HG03342 (cell line): ENCODE data around the gene DOCK11.
"Not testable (repeated sequence)": the region's sequence is repeated elsewhere in the genome, so short reads cannot be mapped to it uniquely, and the experiment has no call there.

Experiments used
- ATAC-seq: cut with Tn5 transposase; IDR thresholded peaks from one replicate; pipeline ENCODE4 v1.9.1; 2021; ENCODE audit warnings: mild to moderate bottlenecking, moderate library complexity; ENCODE audit not compliant: unreplicated experiment

The DOCK11 gene

GRCh38 chrX:118566359-118566758 is 70.7 kb downstream of the DOCK11 start:
- ATAC-seq, result no peak

- ATAC-seq, result no peak
Measured at GRCh38 chrX:118569676-118570075, 74.1 kb downstream of the DOCK11 start.

DNA sequence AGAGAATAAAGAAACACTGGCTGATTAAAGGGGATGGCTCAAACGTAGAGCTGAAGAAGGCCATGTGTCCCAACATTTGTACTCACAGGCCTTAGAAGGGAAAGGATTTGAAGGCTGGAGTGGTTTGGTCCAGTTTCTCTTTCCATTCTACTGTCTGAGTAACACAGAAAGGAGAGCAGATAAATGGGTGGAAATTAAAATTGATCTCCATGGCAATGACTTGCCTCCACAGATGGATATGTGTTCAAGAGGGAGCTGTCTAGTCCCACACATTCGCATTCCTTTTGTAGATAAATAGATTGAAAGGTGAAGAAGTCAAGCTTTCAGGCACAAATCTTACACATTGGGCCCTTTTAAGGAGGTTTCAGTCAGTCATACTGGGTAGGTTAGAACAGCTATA is 74.6 kb downstream of the DOCK11 start:
- ATAC-seq, result no peak

DNA sequence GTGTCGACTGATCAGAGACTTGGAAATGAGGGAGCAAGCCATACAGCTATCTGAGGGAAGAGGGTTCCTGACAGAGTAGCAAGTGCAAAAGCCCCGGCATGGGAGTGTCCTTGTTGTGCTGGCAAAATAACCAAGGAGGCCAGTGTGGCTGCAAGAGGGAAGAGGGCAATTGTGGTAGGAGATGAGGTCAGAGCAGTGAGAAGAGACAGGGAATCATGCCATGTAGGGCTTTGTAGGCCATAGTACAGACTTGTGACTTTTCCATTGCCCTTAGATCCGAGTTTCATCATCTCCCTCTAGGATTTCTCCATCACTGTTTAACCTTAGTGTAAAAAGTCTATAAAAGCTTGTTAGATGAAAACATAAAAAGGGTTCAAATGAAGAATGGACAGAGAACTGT is 76.2 kb downstream of the DOCK11 start:
- ATAC-seq, result no peak

- ATAC-seq, result no peak
Measured at GRCh38 chrX:118574666-118575065, 79.1 kb downstream of the DOCK11 start.

GRCh38 chrX:118577041-118577440 is 81.4 kb downstream of the DOCK11 start:
- no peak for ATAC-seq

DNA sequence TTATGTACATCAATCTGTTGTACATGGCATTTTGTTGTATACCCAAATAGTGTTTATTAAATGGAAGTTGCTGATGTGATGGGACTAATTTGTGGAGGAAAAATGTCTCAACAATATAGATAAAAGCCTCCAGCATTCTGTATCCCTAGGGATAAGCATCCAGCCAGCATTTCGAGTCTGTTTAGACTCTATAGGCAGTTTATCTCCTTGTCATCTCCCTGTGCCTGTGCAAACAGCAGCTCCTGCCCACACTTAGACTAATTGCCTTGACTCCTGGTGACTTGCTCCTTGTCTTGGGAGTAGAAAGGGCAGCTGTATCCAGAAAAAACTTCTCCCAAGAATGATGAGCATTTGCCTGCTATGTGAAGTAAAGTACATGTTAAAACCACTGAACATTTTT is 83.8 kb downstream of the DOCK11 start:
- no peak for ATAC-seq

DNA sequence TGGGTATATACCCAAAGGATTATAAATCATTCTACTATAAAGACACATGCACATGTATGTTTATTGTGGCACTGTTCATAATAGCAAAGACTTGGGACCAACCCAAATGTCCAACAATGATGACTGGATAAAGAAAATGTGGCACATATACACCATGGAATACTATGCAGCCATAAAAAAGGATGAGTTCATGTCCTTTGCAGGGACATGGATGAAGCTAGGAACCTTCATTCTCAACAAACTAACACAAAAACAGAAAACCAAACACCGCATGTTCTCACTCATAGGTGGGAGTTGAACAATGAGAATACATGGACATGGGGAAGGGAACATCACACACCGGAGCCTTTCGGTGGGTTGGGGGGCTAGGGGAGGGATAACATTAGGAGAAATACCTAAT is 87.3 kb downstream of the DOCK11 start:
- not testable (repeated sequence) for ATAC-seq

GRCh38 chrX:118583781-118584180 is 88.2 kb downstream of the DOCK11 start:
- no peak for ATAC-seq

DNA sequence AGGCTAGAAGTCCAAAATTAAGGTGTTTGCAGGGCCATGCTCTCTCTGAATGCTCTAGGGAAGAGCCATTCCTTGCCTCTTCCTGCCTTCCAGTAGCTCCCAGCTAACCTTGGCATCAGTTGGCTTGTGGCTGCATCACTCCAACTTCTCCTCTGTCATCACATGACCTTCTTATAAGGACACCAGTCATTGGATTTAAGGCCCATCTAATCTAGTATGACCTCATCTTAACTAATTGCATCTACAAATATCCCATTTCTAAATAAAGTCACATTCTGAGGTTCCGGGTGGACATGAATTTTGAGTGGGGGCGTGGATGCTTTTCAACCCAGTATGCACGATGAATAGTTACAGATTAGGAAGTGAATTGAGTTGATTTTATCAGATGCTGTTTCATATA is 89.7 kb downstream of the DOCK11 start:
- ATAC-seq, result no peak

DNA sequence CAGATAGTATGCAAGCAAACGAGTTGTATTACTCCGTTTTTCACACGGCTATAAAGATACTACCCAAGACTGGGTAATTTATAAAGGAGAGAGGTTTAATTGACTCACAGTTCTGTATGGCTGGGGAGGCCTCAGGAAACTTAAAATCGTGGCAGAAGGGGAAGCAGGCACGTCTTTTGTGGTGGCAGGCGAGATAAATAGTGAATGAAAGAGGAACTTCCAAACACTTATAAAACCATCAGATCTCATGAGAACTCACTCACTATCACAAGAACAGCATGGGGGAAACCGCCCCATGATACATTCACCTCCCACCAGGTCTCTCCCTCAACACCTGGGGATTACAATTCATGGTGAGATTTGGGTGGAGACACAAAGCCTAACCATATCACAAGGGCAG is 90.6 kb downstream of the DOCK11 start:
- ATAC-seq, result not testable (repeated sequence)

- no peak for ATAC-seq
Measured at GRCh38 chrX:118588715-118589114, 93.1 kb downstream of the DOCK11 start.

DNA sequence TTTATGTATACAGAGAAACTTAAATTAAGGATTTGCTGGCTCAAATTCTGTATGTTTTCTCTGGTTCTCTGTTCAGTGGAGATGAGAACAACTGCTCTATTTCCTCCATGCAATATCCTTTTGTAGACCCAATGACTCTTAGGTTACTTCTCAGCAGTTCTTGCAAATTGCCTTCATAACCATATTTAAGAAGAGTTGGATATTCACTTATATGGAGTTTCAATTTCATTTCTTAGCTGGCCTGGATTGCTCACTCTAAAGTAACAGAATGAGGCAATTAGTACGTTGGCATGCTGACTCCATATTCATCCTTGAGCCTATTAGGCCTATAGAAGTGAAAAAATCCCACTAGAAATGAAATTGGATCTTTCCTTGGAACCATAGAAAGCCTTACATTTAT is 93.6 kb downstream of the DOCK11 start:
- ATAC-seq, result no peak

DNA sequence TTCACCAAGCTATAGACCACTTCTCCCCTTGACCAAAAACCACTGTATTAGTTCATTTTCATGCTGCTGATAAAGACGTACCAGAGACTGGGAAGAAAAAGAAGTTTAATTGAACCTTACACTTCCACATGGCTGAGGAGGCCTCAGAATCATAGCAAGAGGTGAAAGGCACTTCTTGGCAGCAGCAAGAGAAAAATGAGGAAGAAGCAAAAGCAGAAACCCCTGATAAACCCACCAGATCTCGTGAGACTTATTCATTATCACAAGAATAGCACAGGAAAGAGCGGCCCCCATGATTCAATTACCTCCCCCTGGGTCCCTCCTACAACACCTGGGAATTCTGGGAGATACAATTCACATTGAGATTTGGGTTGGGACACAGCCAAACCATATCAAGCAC is 97.8 kb downstream of the DOCK11 start:
- no peak for ATAC-seq

GRCh38 chrX:118594697-118595420 is 99.2 kb downstream of the DOCK11 start:
- no peak for ATAC-seq

GRCh38 chrX:118595501-118596042 is 100.0 kb downstream of the DOCK11 start:
- no peak for ATAC-seq

DNA sequence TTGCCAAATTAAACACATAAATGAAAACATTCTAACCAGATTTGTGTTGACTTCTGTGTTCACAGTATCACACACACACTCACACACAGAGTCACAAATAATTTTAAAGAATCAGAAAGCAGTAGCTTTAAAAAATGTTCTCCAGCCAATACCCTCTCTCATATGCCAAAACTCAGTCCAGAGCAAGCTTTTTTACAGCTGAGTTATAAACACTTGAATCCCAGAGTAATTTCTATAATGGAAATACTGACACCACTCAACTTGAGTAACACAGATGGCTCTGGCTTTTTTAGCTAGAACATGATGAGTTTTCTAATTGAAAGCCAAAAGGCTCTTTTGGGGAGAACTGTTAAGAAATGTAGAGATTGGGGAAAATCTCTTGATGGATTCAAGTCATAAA is 100.8 kb downstream of the DOCK11 start:
- ATAC-seq, result no peak

DNA sequence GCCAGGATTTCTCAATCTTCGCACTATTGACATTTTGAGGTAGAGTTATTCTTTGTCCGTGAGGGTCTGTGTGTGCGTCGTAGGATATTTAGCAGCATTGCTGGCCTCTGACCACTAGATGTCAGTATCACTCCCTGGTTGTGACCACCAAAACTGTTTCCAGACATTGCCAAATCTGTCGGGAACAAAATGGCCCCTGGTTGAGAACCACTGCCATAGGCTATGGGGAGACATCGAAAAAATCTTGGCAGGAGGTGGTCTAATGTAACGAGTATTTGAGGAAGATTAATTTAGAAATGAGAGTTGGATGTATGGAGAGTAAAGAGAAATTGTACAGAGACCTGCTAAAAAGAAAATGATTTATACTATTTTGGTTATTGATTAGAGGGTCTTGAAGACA is 108.4 kb downstream of the DOCK11 start:
- ATAC-seq, result peak; percentile 81

DNA sequence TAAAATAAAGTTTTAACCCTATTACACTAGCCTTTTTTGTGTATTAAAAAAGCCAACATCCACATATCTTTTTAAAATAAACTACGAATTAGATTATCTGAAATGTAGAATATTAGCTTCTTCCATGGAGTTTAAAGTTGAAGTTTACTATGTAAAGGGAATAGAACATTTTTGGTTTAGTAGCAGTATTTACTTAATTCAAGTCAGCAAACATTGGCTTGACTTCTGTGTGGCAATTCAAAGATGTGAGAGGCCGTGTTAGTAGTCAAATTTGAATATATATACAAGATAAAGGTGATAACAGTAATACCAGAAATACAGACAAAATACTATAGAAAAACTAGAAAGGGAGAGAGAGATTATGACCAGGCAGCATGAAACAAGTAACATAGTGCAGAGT is 116.7 kb downstream of the DOCK11 start:
- no peak for ATAC-seq

DNA sequence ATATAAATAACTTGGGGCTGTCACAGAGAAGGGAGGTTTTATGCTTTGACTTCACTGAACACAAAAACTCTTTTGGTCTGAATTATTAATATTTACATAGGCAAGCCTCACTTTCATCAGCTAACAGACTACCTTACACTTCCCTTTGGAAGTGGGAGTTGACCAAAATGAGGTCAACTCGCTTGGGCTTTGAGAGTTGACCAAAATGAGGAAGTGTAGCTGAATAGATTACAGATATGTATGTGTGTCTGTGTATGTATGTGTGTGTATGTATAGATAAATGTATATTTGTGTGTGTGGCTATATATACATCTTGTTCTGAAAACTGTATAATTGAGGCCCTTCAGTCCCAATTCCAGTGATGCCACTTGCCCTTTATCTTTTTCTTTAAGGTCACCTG is 118.5 kb downstream of the DOCK11 start:
- no peak for ATAC-seq

DNA sequence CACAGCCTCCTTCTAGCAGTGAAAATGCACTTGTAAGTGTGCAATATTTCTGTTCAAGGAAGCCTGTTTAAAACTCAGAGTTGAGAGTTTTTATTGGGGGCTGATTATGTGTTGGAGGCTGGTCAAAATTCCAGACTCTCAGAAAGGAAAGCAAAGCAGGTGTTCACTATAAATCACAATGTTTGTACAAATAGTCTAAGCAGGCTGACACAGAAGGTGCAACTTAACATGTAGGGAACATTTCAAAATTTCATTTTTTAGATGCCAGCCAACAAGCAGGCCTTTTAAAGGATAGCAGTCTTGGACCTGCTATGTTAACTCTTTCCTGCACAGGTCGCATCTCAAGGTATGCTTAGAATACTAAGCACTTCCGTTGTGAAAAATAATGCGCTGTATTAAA is 119.5 kb downstream of the DOCK11 start:
- no peak for ATAC-seq

DNA sequence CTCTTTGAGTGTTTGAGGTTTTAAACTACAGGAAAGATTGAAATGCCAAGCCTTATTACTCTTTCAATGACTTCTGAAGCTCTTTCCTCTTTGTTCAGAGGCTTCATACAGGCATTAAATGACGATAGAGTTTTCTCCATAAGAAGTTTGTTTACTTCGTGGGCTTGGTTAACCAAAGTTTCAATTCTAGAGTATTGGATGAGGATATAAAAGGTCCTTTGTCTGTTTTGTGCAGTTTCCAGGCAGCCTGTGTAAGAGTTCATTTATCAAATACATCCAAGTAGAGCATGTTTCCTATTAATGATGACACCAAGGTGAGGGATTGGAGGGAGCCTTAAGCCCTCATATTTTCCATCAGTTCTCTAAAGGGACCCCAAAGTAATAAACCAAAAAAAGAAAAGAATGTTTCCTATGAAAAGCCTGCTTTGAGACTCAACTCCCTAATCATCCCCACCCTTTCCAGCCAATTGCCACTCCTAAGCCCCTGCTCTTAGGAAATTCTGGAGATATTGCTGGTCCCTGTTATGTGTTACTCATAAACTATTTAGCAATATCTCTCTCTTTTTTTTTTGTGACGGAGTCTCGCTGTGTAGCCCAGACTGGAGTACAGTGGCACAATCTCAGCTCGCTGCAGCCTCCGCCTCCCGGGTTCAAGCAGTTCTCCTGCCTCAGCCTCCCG is 125.6 kb downstream of the DOCK11 start:
- no peak for ATAC-seq
